HG03460 (cell line): ENCODE measurements around the gene TTC39B.

Experiments used
- ATAC-seq: cut with Tn5 transposase; IDR thresholded peaks from one replicate; pipeline ENCODE4 v1.9.1; 2021; ENCODE audit not compliant: unreplicated experiment

The TTC39B gene

GRCh38 chr9:15137658-15138356 is 169.2 kb downstream of the TTC39B start:
- ATAC-seq = no peak

- no peak for ATAC-seq
Measured at GRCh38 chr9:15137089-15137488, 169.9 kb downstream of the TTC39B start.

- no peak for ATAC-seq
Measured at GRCh38 chr9:15136646-15137045, 170.4 kb downstream of the TTC39B start.

- peak; percentile 94 for ATAC-seq
Measured at GRCh38 chr9:15135164-15135792, 171.7 kb downstream of the TTC39B start.

- no peak for ATAC-seq
Measured at GRCh38 chr9:15133488-15133887, 173.5 kb downstream of the TTC39B start.

GRCh38 chr9:15132091-15132490 is 174.9 kb downstream of the TTC39B start:
- no peak for ATAC-seq

DNA sequence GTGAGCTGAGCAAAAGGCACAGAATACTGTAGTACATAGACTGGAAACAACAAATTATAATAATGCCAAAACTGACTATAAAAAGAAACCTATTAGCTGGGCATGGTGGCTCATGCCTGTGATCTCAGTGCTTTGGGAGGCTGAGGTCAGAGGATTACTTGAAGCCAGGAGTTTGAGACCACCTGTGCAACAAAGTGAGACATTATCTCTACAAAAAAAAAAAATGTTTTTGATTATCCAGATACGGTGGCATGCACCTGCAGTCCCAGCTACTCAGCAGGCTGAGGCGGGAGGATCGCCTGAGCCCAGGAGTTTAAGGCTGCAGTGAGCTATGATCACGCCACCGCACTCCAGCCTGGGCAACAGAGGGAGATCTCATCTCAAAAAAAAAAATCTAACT is 175.9 kb downstream of the TTC39B start:
- ATAC-seq = no peak

- ATAC-seq = no peak
Measured at GRCh38 chr9:15127831-15128230, 179.2 kb downstream of the TTC39B start.

GRCh38 chr9:15121630-15122029 is 185.4 kb downstream of the TTC39B start:
- ATAC-seq = no peak

DNA sequence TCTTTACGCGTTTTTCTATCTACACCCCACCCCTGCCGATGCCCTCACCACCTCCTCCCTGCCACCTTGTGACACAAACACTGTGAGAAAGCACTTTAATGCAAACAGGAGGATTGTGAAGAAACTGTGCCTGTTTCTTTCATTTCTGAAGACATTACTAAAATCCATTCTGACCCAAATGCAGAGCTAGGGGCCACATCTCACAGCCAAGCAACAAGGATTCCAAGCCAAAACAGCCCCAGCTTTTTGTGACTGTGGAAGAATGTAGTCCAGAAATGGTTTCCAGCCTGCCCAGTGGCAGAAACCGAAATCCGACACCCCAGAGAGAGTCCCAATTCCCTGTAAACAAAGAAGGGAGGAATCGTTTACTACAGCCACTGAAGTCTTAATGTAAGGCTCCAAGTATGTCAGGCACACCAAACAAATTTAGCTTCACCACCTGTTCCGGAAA is 190.9 kb downstream of the TTC39B start:
- ATAC-seq = no peak

DNA sequence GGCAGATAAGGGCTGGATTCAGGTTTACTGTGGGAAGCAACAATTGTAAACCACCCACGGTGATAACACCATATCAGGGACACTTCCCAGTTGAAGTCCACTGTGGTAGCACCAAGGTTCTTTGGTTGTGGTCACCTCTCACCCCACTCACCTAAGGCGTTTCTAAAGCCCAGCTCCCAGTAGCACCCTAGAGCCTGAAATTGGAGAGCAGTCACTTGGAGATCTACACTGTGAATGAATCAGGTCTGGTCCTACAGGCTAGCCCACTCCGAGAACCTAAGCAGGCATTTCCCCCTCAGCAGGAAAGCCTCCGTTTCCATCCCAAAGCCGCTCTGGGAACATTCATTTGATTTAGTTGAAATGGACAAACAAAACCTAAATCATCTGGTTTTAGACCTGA is 191.3 kb downstream of the TTC39B start:
- ATAC-seq = no peak

GRCh38 chr9:15115041-15115440 is 192.0 kb downstream of the TTC39B start:
- no peak for ATAC-seq
